SKM-1 (cell line): ENCODE data around the gene PCNX4.

Experiments used
- DNase-seq: peaks from one replicate; lab custom pipeline; 2025; ENCODE audit not compliant: unreplicated experiment; lab: John Stamatoyannopoulos, UW

The PCNX4 gene

DNA sequence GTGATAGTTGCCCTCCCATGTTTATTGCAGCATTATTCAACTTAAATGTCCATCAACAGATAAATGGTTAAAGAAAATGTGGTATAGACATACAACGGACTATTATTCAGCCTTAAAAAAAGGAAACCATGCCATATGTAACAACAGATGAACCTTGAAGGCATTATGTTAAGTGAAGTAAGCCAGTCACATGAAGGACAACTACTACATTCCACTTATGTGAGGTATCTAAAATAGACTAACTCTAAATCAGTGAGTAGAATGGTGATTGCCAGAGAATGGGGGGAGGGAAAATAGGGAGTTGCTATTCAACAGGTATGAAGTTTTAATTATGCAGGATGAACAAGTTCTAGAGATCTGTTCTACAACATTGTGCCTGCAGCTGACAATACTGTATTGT is 10.1 kb downstream of the PCNX4 start:
- no peak for DNase-seq

DNA sequence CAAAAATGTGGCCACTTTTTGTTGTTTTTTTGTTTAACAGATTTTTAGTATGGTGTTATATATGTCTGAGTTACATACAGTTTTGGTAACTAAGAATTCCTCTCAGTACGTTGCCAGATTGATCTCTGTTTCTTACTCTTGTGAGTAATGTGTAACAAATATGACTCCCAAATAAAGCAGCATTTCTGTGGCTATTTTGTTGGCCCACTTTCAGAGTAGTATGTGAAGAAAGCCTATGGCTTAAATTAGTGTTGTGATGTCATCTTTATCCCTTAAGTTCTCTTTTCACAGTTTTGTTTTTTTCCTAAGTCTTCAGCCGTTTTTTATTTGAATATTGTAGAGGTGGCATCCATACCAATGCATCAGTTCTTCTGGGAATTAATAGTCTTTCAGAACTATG is 10.7 kb downstream of the PCNX4 start:
- no peak for DNase-seq

DNA sequence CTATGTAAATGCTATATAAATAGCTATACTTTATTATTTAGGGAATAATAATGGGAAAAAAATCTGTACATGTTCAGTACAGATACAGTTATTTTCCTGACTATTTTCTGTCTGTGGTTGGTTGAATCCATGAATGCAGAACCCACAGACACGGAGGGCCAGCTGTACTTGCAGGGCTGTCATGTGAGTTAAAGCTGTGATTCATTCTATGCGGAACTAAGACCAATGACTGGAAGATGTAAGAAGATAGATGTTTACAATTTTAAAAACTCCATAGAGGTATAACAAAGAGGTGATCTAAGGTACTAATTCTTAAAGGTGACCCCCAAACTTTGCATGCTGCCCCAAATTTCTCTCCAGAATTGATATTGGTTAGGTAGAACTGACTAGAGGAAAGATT is 14.6 kb downstream of the PCNX4 start:
- DNase-seq: no peak

DNA sequence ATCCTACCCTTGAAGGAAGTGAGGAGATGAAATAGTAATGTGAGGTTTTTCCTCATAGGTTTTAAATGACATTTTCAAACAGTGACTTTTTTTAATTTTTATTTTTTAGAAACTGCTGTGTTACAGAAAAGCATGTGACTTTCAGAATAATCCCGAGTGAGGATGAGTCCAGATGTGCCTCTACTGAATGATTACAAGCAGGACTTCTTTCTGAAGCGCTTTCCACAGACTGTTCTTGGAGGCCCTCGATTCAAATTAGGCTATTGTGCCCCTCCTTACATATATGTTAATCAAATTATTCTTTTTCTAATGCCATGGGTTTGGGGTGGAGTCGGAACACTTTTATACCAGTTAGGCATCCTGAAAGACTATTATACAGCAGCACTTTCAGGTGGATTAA is 15.8 kb downstream of the PCNX4 start:
- DNase-seq: no peak

DNA sequence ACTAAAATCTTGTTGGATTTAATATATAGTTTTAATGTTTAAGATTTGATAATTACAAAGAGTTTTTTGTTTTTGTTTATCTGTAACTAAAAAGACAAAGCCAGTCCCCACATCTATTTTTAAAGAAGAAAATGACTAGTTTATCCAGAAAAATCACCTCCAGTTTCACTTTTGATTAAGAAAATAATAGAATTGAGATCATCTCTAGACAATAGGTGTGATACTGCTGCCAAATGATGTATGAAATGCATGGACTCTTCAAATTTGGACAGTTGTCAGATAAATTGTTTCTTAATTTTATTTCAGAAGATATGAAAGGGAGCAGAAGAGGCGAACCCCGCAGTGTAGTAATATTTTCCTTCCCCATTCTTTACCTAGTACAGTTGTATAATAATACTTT is 20.0 kb downstream of the PCNX4 start:
- no peak for DNase-seq

DNA sequence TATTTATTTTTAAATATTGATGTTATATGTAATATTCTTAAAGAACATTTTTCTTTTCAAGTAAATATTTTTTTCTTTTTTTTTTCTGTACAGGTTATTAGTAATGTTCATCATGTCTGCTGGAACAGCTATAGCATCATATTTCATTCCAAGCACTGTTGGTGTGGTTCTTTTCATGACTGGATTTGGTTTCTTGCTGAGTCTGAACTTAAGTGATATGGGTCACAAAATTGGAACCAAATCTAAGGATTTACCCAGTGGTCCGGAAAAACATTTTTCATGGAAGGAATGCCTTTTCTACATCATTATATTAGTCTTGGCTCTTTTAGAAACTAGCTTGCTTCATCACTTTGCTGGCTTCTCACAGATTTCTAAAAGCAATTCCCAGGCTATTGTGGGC is 23.2 kb downstream of the PCNX4 start:
- no peak for DNase-seq

DNA sequence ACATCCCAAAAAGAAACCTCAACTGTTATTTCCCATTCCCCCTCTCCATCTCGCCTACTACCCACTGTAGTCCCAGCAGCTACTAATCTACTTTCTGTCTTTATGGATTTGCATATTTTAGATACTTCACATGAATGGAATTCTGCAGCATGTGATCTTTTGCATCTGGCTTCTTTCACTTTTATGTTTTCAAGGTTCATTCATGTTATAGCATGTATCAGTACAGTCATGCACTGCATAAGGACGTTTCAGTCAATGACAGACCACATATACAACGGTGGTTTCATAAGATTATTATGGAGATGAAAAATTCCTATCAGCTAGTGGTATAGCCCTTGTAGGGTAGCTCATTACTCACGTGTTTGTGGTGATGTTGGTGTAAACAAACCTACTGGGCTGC is 24.5 kb downstream of the PCNX4 start:
- no peak for DNase-seq

DNA sequence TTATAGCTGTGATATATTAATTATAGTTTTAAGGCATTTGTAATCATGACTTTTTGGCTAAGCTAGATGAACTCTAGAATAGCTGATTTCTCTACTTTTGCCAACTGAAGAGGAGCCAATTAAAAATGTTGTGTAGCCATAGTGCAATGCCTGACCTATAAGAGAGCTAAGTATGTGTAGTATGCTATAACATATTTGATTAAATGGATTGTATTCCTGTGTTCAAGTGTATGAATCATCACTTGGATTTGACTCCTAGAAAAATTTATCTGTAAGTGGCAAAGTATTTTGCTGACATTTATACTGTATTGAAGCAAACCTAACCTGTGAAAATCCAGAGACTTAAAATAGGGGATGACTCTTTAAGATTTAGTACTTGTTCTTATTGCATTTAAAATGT is 34.2 kb downstream of the PCNX4 start:
- no peak for DNase-seq

DNA sequence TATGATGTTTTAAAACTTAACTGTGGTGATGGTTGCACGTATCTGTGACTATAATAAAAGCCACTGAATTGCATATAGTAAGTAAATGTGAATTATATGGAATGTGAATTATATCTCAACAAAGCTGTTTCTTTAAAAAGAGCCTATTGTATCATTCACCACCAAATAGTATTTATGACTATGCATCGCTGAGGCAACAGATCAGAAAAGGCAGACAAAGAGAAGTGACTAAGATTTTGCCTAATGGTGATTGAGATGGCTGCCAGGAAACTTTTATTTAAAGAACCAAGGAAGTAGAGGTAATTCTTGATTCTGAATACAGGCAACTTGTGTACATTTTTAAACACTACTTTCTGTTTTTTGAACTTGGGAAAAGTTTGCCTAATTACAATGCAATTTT is 41.8 kb downstream of the PCNX4 start:
- DNase-seq: no peak

DNA sequence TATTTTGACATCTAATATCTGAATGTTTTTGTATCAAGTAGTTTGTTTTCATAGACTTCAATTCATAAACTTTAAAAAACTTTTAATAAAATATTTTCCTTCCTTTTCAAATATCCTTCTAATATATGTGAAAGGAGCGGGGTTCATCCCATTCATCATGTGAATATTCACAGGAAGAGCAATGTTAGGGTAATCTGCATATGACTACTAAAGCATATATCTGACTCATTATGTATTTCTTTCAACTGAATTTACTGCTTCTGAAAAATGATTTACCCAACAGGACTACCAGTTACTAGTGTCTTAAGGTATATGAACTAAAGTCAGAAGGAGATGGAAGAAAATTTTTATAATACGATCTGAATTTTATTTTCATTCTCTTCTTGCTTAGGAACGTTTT is 43.0 kb downstream of the PCNX4 start:
- DNase-seq: no peak

DNA sequence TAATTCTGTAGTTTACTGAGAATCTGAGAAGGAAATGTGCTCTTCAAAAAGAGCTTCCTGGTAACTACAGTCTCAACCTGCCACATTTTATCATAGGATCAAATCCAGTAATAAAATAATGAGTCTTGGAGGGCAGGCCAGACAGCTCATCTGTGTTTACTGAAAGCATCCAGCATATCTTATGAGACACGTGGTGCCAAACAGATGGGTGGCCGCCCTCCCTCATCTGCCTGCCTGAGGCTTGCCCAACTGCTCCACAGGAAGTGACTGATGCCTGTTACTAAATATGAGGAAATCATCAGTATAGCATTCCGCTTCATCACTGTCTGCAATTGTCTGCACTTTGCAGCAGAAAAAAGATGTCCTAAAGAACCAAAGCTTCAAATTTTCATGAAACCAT is 60.0 kb downstream of the PCNX4 start:
- peak; percentile 71 for DNase-seq

DNA sequence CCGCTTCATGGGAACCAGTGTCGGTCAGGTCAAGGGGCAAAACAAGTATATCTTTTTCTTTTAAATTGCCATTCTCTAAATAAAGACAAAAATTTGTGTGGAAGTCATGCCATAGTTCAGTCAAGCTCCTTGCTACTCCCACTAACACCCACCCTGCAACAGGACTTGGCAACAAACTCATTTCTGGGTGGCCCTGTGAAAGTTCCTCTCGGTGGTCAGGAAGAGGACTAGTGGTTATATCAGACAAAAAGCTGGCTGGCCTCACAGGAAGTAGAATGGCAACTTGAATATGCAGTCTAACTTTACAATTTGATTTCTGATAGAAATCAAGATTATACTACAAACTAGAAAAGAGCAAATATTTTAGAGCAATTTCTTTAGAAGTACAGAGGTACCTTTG is 62.3 kb downstream of the PCNX4 start:
- DNase-seq: no peak

DNA sequence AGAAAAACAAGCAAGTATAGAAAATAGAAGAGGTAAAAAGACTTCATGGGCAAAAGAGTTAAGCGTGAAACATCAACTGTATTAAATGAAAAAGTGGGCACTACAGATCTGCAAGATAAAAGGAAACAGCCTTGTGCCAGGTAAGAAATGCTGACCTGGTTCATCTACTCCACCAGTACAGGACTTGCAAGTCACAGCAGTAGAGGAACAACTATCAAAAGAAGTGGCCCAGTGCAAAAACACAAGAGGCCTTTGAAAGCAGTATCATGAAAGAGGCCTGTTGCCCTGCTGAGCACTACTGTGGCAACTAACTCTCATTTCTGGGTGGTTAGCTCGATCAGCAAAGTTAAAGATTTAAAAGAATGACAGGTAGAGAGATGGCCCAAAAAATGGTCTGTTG is 62.9 kb downstream of the PCNX4 start:
- no peak for DNase-seq

DNA sequence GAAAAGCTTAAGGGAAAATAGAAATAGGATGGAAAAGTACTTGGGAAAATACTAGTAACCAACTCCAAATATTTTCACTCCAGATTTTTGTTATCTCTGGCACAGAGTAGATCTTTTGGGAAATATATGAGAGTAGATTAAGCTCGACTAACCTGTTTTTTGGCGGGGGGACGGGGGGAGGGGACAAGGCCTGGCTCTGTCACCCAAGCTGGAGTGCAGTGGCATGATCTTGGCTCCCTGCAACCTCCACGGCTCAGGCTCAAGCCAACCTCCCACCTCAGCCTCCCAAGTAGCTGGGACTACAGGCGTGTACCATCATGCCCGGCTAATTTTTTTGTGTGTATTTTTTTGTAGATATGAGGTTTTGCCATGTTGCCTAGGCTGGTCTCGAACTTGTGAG is 68.7 kb downstream of the PCNX4 start:
- DNase-seq: no peak

DNA sequence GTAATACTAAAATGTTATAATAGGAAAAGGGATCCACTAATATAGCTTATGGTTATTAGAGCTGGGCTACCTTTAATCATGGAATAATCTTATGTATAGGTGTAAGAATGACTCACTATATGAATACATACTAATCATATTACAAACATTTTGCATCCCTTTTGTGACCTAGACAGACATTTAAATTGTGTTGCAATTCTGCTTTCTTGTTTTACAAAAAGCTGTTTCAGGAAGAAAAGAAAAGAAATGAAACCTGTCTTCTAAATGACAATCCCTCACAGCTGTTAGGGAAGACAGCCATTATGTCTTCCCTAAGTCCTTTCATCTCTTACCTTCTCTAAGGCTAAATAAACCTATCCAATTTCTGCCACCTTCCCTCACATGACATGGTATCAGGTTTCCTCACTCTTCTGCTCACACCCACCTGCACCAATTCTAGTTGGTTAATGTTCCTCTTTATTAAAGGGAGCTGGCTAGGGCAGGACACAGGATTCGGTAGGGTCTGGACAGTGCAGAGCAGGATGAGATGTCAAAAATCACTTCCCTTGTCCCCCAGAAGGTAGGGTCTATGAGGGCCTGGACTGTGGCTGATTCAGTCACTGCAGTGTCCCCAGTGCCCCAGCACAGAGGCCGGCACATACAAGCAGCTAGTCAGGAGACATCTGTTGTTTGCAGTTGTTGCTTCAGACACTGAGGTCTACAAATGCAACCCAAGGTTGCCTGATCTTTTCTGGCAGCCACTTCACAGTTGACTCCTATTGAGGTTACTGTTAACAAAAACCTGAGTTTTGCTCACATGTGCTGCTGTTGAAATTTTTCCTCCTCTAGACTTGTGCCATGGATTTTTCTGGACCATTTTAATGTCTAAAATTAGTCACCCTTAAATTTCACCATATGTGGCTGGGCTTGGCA is 69.7 kb downstream of the PCNX4 start:
- DNase-seq: no peak

DNA sequence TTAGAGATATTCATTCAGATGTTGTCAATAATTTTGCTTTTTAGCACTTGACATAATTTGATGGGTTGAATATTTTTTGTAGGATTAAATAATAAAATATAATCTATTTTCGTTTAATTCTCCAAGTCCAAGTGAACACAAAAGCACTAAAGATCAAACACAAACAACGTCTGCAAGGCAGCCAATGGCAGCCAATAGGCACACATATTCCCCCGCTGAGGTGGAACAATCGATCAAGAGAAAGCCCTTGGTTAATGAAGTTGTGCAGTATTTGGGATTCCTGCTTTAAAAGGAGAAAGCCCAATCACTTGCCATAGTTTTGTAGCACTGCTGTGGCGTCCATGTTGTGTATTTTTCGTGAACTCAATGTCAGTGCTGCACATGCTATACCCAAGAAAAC is 72.0 kb downstream of the PCNX4 start:
- DNase-seq: no peak

DNA sequence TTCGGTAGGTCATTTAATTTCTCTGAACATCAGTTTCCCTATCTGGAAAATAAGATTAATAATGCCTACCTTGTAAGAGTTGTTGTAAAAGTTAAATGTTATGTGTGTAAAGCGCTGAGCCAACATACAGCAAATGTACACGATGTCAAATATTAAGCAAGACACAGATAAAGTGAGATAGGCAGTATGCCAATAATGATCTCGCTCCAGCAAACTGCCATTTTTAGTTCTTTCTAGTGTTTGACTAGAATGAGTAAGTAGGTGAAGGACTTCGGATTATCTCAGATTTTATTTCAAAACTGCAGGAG is 72.6 kb downstream of the PCNX4 start:
- DNase-seq: no peak

DNA sequence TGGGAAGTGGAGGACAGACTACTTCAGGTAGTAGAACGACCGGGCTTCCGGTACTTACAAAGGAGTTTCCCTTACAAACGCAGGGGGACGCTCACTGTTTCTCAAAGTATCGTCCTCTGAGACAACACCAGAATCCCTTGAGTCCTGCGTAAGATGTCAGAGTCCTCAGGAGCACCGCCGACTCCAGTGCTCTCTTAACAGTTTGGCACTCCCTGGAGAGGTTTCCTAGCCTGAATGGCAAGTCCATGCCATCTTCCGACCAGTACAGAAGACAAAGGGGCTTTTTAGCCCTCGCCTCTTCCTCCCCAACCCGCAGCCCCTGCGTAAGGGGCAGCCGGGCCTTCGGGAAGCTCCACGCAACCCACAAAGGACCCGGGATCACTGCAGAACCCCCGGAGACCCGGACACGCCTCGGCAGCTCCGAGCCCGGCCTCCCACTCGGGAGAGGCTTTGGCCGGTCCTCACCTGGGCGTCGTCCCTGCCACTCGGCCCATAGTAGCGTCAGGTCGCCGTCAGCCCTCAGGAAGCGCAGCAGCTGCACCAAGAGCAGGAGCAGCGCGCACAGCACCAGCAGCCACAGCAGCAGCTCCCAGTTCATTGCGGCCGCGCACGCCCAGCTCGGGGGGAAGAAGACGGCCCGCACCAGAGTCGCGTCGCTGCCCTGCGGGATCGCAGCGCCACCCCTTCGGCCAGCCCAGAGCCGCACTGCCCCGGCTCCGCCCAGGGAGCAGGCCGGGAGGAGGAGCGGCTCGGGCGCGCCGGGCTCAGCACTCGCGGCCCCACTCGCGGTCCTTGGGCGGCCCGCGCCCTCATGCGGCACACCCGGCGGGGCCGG is 73.2 kb downstream of the PCNX4 start, which contains the start of gene DHRS7:
DHRS7 (minus strand) TSS at position 687 of the 835 bp plus-strand sequence; CDS start at position 598, 89 bp downstream.
- DNase-seq: peak; percentile 17

DNA sequence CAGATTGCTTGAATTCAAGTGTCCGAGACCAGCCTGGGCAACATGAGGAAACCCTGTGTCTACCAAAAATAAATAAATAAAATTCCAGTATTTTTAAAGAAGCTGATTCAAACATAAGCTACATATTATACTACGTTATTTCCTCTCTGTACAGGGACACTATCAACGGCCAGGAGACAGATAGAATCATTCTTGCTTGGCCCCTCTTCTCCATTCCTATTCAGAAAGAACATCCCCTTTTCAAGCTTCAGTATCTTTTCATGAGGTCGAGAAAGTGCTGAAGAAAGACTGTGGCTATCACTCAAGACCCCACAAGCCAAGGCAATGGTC is 73.8 kb downstream of the PCNX4 start:
- DNase-seq: no peak

DNA sequence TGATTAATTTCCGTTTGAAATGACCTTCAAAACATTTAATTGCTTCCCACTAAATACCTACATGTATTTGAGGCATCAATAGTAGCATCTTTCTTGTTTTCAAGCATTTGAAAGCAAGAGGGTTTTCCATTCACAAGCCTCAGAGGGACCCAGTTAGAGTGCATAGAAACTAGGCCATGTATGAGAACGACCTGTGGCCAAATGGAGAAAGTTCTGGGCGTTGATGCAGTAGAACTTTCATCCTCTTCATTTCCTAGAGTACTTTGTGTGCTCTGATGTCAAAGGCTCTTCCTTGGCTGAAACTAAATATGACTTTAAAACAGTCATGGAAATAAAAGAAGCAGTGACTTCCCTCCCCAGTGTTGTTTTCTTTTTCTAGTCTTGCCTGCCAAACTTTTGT is 74.4 kb downstream of the PCNX4 start:
- DNase-seq: no peak

DNA sequence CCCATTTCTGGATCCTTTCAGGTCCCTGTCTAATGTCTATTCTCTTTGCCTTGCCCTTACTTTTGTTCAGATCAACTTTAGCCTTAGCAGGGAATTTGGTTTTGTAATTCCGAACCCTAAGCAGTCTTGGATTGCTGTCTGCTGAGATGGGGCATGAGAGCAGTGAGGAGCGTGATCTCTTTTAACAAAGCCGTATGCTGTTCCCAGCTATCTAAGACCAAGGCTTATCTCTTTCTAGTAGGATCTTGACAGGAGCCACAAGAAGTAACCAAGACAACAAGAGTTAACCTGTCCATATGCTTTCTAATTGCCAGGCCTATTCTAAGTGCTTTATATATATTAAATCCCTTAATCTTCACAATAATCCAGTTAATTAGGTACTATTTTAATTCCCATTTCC is 78.0 kb downstream of the PCNX4 start:
- no peak for DNase-seq

DNA sequence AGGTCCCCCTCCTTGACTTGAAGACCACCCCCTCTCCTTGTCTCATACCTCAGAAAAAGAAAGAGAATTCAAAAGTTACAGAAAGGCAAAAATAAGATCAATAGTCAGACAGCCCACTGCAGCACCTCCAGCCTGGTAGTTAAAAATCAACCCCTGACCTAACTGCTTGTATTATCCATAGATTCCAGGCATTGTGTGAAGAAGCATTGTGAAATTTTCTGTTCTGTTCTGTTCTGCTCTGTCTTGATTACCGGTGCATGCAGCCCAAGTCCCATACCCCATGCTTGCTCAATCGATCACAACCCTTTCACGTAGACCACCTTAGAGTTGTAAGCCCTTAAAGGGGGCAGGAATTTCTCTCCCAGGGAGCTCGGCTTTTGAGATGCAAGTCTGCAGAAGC is 79.2 kb downstream of the PCNX4 start:
- no peak for DNase-seq

DNA sequence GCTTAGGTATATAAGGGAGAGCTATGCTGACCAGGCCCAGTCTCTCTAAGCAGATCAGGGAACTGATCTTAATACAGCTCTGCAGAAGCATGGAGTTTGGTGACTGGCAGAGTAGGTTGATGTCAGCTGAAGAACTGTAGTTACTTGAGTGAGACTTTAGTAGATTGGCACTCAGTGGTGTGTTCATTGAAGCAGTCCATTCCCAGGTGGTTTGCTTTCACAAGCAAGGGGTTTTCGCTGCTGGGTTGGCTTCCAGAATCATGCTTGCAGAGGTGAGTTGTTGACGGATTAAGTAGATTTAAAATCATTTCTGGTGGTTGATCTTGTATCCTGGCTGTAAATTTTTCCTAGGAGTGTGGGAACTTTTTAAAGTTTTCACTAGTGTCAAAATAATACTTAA is 80.0 kb downstream of the PCNX4 start:
- DNase-seq: no peak
